Esophagus muscularis mucosa (tissue), 4 donors: Measurements from ENCODE around the gene ABHD18. TPM values are rescaled to one million over a fixed set of nuclear protein-coding genes. Genes with fewer than 3 reads are reported as not detected.

Experiments
- DNase-seq: peaks from one replicate; pipeline ENCODE4 v3.0.0-alpha.2; 2017; ENCODE audit errors: extremely low spot score
- H3K27ac ChIP-seq, 4 donors: fragments of 200-600 bp; sonication (generic); replicated peaks in 1 of 4; 1 replicate in 3 of 4; 2 replicates in 1 of 4; pipeline ENCODE4 v1.5.1; 2016 to 2019; ENCODE audit warnings: mild to moderate bottlenecking in 1 of 4
- H3K27me3 ChIP-seq, 4 donors: fragments of 200-600 bp; sonication (generic); one replicate each; pipeline versions ENCODE4 v1.5.1 to v1.6.0; 2016 to 2019
- H3K36me3 ChIP-seq, 4 donors: fragments of 200-600 bp; sonication (generic); one replicate each; pipeline ENCODE4 v1.5.1; 2016 to 2019
- H3K4me1 ChIP-seq, 4 donors: fragments of 200-600 bp; sonication (generic); one replicate each; pipeline ENCODE4 v1.5.1; 2016 to 2019
- H3K4me3 ChIP-seq, 4 donors: fragments of 200-600 bp; sonication (generic); 1 replicate in 2 of 4; 2 replicates in 2 of 4; pipeline ENCODE4 v1.5.1; 2016 to 2019; ENCODE audit warnings: mild to moderate bottlenecking in 4 of 4, moderate library complexity in 1 of 4
- H3K9me3 ChIP-seq, 4 donors: fragments of 200-600 bp; sonication (generic); 1 replicate in 3 of 4; 2 replicates in 1 of 4; pipeline ENCODE4 v1.5.1; 2016 to 2019
- EP300 ChIP-seq: sonication (generic); formaldehyde crosslinking; IDR thresholded peaks from one replicate; pipeline ENCODE4 v1.6.1; 2017; ENCODE audit warnings: antibody characterized with exemption
- POLR2A ChIP-seq: fragments of 450-650 bp; IDR thresholded peaks from one replicate; pipeline ENCODE4 v1.6.1; 2017; ENCODE audit warnings: antibody characterized with exemption, moderate library complexity, mild to moderate bottlenecking, low read depth
- POLR2AphosphoS5 ChIP-seq, 2 donors: sonication (generic); formaldehyde crosslinking; IDR thresholded peaks; one replicate each; pipeline ENCODE4 v1.6.1; 2017; ENCODE audit warnings: antibody characterized with exemption in 2 of 2
- WGBS: methylation state at CpG from one replicate; pipeline ENCODE4 v1.1.5; 2018; 5-methylcytosine and 5-hydroxymethylcytosine counted together
- intact Hi-C: fragments of 100-400 bp; cut with DNase I; formaldehyde crosslinking; loops from one replicate; pipeline ENCODE4 v1.15.1; 2023
- total RNA-seq, 4 donors: library from RNA; depleted of rRNA; stranded (reverse); fragments of >200 nt; gene quantifications; one replicate each; pipeline versions ENCODE4 v1.1.0 to v1.2.1, GENCODE V29; 2016
- TF ChIP-seq, protein P1 (sequence below), 3 experiments: fragments of 200-600 bp in 2 of 3; fragments of 450-650 bp in 1 of 3; sonication (generic) in 2 of 3; IDR thresholded peaks; one replicate each; pipeline ENCODE4 v1.5.1; 2017 to 2019; ENCODE audit warnings: antibody characterized with exemption in 3 of 3, mild to moderate bottlenecking in 2 of 3, moderate library complexity in 1 of 3

Gene ABHD18
- total RNA-seq, 4 donors from 2014 or later, result 4.7 to 10.0 (median 7.1) TPM

DNA sequence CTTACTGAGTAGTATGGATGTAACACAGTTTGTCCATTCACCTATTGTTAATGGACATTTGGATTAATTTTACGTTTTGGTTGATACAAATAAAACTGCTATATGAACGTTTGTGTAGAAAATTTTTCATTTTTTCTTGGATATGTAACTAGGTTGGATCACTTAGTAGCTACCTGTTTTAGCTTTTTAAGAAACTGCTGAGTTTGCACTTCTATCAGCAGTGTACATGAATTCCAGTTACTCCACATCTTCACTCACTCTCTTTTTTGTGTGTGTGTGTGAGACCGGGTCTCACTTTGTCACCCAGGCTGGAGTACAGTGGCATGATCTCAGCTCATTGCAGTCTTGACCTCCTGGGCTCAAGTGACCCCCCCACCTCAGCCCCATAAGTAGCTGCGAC, 111.3 kb downstream of the ABHD18 start:
- intact Hi-C loops, result no loop called here
- Histone ChIP-seq H3K27ac (no peak overlapping the region), H3K9me3 (no peaks in the 10 kb centered on the region), H3K27me3 (no peaks in the 10 kb centered on the region), H3K4me1 (no peaks in the 10 kb centered on the region), H3K4me3 (no peak overlapping the region), H3K36me3 (peaks cover 24 to 54% (median 42%) of the 10 kb centered on the region in 4 donors)
- TF ChIP-seq POLR2A (no peak), POLR2AphosphoS5 (IDR thresholded peaks at IDR 0.05) (no peak), EP300 (no peak)
- TF ChIP-seq, protein P1, sequence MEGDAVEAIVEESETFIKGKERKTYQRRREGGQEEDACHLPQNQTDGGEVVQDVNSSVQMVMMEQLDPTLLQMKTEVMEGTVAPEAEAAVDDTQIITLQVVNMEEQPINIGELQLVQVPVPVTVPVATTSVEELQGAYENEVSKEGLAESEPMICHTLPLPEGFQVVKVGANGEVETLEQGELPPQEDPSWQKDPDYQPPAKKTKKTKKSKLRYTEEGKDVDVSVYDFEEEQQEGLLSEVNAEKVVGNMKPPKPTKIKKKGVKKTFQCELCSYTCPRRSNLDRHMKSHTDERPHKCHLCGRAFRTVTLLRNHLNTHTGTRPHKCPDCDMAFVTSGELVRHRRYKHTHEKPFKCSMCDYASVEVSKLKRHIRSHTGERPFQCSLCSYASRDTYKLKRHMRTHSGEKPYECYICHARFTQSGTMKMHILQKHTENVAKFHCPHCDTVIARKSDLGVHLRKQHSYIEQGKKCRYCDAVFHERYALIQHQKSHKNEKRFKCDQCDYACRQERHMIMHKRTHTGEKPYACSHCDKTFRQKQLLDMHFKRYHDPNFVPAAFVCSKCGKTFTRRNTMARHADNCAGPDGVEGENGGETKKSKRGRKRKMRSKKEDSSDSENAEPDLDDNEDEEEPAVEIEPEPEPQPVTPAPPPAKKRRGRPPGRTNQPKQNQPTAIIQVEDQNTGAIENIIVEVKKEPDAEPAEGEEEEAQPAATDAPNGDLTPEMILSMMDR (IDR thresholded peaks at IDR 0.05), result no peak
- 84% methylated on average over 4 of the region's 4 CpGs for WGBS
- no peak for DNase-seq

Other genes starting within 250 kb of the ABHD18 start
- not detected for gene SLC25A31, start 235.0 kb upstream of the ABHD18 start, total RNA-seq
- 1 to 10 TPM; 5.0 to 8.7 (median 6.8) TPM for gene HSPA4L, start 183.1 kb upstream of the ABHD18 start, total RNA-seq
- 1 to 10 TPM in 2 of 4 donors, under 1 TPM in 2; 0.78 to 1.7 (median 1.2) TPM for gene PLK4, start 84.5 kb upstream of the ABHD18 start, total RNA-seq
- 10 to 100 TPM; 13.6 to 36.1 (median 16.3) TPM for gene MFSD8, start 233 bp upstream of the ABHD18 start, total RNA-seq
- gene LARP1B, start 95.9 kb downstream of the ABHD18 start, total RNA-seq, result 10 to 100 TPM; 18.9 to 27.5 (median 24.1) TPM